ENCODE data around the gene MSLN. TPM values are rescaled to one million over a fixed set of nuclear protein-coding genes. Genes with fewer than 3 reads are reported as not detected.

Gene MSLN
- total RNA-seq, 4 donors from 2014 or later: 0.31 to 7.3 (median 0.49) TPM; not detected in 1

DNA sequence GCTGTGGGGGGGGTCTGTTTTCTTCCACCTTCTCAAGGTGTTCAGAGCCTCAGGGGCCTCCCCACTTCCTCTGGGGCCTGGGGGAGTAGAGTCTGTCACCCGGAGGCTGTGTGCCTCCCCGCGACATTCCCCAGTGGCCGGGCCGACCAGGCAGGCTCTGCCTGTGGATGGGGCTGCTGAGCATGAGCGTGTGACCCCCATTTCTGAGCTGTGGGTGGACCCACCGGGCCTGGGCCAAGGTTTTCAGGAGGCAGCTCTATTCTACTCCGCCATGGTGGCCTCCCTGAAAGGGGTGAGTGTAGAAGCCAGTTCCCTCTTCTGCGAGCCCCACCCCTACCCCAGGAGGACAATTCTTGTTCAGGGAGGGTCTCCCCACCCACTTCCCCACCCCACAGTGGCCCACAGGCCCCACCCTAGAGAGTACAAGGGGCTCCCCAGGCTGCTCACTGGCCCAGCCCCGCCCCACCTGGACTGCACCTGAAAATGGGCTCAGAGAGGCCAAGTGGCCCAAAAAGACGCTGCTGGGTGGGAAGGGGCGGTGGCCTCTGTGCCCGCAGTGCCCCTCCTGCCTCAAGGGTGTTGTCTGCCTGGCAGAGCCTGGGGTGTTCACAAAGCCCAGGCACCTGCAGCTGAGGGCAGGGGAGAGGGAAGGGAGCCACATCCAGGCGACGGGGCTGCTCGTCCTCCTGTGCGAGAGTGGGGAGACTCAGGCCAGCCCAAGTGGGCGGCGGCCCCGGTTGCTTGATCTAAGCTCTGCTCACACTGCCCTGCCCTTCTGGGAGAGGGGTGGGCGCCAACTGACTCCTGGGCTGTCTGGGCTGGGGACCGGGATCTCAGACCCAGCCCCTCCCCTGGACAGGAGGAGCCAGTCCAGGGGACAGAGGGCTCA lies 1.3 kb downstream of the MSLN start:
- TF ChIP-seq POLR2A (IDR thresholded peaks at IDR 0.05) (no peak), EP300 (IDR thresholded peaks at IDR 0.05) (no peak), POLR2AphosphoS5 (IDR thresholded peaks at IDR 0.05) (no peak)
- TF ChIP-seq, protein P1, sequence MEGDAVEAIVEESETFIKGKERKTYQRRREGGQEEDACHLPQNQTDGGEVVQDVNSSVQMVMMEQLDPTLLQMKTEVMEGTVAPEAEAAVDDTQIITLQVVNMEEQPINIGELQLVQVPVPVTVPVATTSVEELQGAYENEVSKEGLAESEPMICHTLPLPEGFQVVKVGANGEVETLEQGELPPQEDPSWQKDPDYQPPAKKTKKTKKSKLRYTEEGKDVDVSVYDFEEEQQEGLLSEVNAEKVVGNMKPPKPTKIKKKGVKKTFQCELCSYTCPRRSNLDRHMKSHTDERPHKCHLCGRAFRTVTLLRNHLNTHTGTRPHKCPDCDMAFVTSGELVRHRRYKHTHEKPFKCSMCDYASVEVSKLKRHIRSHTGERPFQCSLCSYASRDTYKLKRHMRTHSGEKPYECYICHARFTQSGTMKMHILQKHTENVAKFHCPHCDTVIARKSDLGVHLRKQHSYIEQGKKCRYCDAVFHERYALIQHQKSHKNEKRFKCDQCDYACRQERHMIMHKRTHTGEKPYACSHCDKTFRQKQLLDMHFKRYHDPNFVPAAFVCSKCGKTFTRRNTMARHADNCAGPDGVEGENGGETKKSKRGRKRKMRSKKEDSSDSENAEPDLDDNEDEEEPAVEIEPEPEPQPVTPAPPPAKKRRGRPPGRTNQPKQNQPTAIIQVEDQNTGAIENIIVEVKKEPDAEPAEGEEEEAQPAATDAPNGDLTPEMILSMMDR (IDR thresholded peaks at IDR 0.05): no peak
- H3K27me3 ChIP-seq: peaks cover 39% of the 10 kb centered on the region

DNA sequence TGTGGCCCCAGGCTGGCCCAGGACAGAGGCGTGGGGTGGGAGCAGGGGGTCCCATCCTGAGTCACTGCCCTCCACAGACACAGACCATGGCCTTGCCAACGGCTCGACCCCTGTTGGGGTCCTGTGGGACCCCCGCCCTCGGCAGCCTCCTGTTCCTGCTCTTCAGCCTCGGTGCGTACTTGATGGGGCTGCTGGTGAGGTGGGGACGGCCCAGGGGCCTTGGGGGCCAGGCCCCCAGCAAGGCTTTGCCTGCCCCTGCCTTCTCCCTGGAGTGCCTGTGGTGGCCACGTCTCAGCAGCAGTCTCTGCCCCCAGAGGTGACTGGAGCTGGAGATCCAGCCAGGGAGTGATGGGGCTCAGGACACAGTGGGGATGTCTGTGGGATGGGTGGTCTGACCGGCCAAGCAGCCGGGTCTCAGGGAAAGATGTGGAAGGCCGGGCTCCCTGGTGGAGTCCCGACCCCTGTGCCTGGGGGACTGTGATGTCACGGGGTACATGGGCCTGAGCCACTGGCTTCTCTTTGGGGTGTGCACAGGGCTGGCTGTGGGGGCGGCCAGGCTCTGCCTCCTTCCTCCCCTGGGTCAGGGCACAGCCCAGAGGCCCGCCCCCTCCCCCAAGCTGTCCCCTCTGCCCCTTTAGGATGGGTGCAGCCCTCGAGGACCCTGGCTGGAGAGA lies 2.2 kb downstream of the MSLN start:
- TF ChIP-seq EP300 (IDR thresholded peaks at IDR 0.05) (no peak), POLR2A (IDR thresholded peaks at IDR 0.05) (no peak), POLR2AphosphoS5 (IDR thresholded peaks at IDR 0.05) (no peak)
- TF ChIP-seq, protein P1 (IDR thresholded peaks at IDR 0.05): no peak
- DNase-seq (ENCODE audit: low spot score in 2 of 2): no peak
- H3K4me1 ChIP-seq: peaks cover 9% of the 10 kb centered on the region
- no peak overlapping the region for H3K27ac ChIP-seq
- peaks cover 39% of the 10 kb centered on the region for H3K27me3 ChIP-seq
- no peak overlapping the region for H3K4me3 ChIP-seq
- WGBS: no CpG with 5 or more reads among the region's 17 CpGs
- no peaks in the 10 kb centered on the region for H3K36me3 ChIP-seq
- H3K9me3 ChIP-seq: no peaks in the 10 kb centered on the region

More for the DNA sequence above, 1.3 kb downstream of the MSLN start:
- H3K27ac ChIP-seq: no peak overlapping the region
- no peak overlapping the region for H3K4me3 ChIP-seq
- 58% methylated on average over 8 of the region's 22 CpGs for WGBS
- H3K9me3 ChIP-seq: no peaks in the 10 kb centered on the region
- peaks cover 9% of the 10 kb centered on the region for H3K4me1 ChIP-seq
- no peak for DNase-seq (ENCODE audit: low spot score in 2 of 2)
- no peaks in the 10 kb centered on the region for H3K36me3 ChIP-seq

DNA sequence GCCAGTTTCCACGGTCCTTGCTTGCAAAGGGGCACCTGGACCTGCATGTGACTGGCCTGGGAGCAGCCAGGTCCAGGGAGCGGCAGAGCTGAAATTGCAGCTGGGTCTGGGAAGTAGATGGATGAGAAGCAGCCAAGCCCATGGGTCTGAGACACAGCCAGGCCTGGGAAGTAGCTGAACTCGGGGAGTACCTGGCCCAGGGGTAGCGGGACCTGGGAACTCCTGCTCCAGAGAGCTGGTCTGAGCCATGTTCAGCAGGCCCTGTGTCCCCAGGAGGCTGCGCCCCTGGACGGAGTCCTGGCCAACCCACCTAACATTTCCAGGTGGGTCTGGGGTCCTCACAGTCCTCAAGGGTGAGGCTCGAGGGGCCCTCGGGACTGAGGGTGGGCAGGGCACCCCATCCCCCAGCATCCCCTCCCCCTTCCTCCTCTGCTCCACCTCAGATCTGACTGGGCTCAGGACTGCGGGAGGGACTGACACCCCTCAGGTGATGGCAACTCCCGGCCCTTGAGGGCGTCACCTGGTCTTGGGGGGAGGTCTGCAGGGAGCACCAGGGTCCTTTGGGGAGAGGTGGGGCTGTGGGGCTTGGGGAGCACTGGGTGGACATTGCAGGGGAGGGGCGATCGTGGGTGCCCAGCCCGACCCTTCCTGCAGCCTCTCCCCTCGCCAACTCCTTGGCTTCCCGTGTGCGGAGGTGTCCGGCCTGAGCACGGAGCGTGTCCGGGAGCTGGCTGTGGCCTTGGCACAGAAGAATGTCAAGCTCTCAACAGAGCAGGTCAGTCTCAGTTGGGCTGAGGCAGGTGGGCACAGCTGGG lies 3.0 kb downstream of the MSLN start:
- TF ChIP-seq POLR2A (IDR thresholded peaks at IDR 0.05) (no peak), POLR2AphosphoS5 (IDR thresholded peaks at IDR 0.05) (no peak), EP300 (IDR thresholded peaks at IDR 0.05) (no peak)
- TF ChIP-seq, protein P1 (IDR thresholded peaks at IDR 0.05): no peak
- H3K27ac ChIP-seq: no peak overlapping the region
- no peaks in the 10 kb centered on the region for H3K9me3 ChIP-seq
- H3K36me3 ChIP-seq: no peaks in the 10 kb centered on the region
- DNase-seq (ENCODE audit: low spot score in 2 of 2): no peak
- 77% methylated on average over 12 of the region's 21 CpGs for WGBS
- peaks cover 43% of the 10 kb centered on the region for H3K27me3 ChIP-seq
- peaks cover 14% of the 10 kb centered on the region for H3K4me1 ChIP-seq
- no peak overlapping the region for H3K4me3 ChIP-seq

DNA sequence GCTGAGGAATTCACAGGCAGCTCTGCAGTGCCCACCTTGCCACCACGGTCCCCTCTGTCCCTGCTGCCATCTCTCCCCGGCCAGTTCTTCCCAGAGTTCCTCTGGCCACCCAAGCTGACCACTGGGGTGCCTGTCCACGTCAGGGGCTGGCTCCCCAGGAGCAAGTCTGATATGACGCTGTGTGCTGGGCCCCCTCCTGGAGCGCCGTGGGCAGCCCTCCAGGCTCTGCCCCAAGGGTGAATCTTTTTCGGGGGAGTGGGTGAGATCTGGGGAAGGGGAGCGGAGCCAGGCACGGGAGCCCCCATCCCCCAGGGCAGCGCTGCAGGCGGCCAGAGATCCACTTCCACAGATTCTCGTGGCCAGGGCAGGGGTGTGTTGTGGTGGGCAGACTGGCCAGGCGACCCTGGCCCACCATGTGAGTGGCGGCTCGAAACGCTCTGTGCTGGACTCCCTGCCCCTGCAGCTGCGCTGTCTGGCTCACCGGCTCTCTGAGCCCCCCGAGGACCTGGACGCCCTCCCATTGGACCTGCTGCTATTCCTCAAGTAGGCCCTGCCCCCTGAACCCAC lies 3.7 kb downstream of the MSLN start:
- TF ChIP-seq, protein P1 (IDR thresholded peaks at IDR 0.05): no peak
- no peak for TF ChIP-seq POLR2AphosphoS5 (IDR thresholded peaks at IDR 0.05)
- TF ChIP-seq EP300 (IDR thresholded peaks at IDR 0.05): no peak
- no peak for TF ChIP-seq POLR2A (IDR thresholded peaks at IDR 0.05)
- no peak for DNase-seq (ENCODE audit: low spot score in 2 of 2)
- Histone ChIP-seq H3K4me3 (no peak overlapping the region), H3K36me3 (no peaks in the 10 kb centered on the region), H3K27me3 (peaks cover 50% of the 10 kb centered on the region), H3K9me3 (no peaks in the 10 kb centered on the region), H3K27ac (no peak overlapping the region), H3K4me1 (peaks cover 14% of the 10 kb centered on the region)
- WGBS: 63% methylated on average over 12 of the region's 20 CpGs
